LHCN-M2 (cell line): ENCODE results near the gene SOWAHA. TPM values are rescaled to one million over a fixed set of nuclear protein-coding genes. Genes with fewer than 3 reads are reported as not detected.
"Not testable (repeated sequence)": the region's sequence is repeated elsewhere in the genome, so short reads cannot be mapped to it uniquely, and the experiment has no call there.

Experiments used
- DNase-seq: peaks from one replicate; pipeline ENCODE4 v3.0.0-alpha.2; 2012; ENCODE audit warnings: low read depth
- total RNA-seq: library from RNA; depleted of rRNA; stranded (reverse); fragments of >200 nt; gene quantifications from 2 replicates; pipeline ENCODE4 v1.2.3, GENCODE V29; 2014

The SOWAHA gene
- total RNA-seq, 1 experiment from 2014 or later = not detected

DNA sequence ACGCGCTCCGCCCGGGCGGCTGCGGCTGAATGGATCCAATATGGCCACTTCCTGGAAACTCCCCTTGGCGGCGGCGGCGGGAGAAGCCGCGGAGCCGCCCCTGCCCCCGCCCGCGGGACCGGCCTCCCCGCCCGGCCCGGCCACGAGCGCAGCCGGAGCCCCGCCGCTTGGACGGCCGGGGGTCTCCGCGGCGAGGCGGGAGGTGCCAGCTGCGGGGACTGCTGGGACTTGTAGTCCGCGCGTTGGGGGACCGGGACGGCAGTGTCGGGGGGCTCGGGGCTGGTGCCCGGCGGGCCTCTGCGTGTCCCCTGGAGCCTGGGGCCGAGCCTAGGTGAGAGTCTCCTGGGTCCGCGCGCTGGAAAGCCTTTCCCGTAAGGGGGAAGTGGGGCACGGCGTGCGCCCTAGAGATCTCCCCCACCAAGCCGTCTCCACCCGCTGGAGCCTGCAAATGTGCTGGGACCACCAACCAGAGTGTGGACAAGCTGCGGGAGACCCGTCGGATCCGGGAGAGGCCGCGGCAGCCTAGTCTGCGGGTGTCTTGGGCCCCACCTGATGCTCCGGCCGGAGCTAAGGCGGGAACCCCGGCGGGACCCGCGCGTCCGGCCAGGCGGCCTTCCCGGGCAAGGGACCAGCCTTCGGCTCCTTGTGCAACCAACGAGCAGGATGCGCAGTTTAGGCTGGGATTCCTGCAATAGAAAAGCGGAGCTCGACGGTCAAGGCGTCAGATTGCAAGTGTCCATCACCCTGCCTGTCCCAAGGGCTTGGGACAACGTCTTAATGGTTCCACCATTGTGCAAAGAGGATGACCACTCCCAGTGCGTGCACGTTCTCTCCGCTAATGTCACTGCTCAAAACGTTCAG is 35.7 kb upstream of the SOWAHA start, which contains the start of gene SEPTIN8:
Gene SEPTIN8, minus strand, starts transcription at position 31 of the 861 bp plus-strand sequence. CDS start 102 bp downstream, outside the sequence.
- DNase-seq = peak; percentile 24

- no peak for DNase-seq
Measured at GRCh38 chr5:132778129-132778528, 35.0 kb upstream of the SOWAHA start.

DNA sequence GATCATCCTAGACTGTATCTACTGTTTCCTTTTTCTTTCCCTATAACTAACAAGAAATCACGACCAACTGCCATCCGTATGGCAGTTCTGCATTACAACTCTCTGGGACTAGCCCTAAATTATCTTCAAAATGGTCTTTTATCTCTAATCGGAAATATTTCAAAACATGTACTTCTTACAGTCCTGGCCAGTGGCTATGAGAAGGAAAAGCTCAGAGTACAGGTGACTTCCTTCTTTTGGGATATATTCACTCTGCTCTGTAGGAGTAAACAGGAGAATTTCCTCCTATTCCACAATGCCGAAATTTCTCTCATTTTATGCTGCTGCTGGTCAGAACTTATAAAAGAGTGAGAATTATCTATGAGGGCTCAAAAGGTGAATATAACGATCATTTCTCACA is 34.2 kb upstream of the SOWAHA start:
- DNase-seq = no peak

DNA sequence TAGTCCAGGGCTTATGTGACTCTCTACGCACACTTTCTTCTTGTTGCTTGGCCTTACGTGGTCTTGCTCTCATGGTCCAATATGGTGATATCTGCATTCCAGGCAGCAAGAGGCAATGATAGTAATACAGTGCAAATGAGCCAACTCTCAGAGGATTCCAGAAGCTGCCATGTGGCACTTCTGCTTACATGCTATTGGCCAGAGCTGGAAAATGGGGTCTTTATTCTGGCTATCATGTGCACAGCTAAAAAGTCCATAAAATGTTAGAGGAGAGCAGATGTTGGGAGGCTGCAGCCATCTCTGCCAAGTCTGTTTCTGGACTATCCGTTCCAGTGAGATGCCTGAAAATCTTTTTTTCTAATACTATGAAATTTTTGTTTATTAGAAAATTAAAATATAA is 33.1 kb upstream of the SOWAHA start:
- DNase-seq = no peak

GRCh38 chr5:132780577-132780976 is 32.5 kb upstream of the SOWAHA start:
- no peak for DNase-seq

DNA sequence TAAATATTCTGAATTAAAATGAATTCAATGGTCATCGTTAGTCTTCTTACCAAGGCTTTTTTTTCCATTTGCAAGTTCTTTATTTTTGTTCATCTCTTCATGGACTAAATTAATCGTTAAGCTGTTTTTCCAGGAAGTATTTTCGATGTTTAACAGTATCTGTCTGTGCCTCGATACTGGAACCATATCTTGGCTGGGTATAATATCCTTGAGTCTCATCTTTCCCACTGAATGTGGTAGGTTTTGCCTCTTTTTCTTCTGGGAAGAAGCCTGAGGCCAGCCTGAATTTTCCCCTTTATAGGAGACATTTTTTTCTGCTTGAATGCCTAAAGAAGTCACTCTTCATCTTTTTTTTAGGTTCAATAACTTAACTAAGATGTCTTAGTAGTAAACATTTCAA is 32.1 kb upstream of the SOWAHA start:
- no peak for DNase-seq

DNA sequence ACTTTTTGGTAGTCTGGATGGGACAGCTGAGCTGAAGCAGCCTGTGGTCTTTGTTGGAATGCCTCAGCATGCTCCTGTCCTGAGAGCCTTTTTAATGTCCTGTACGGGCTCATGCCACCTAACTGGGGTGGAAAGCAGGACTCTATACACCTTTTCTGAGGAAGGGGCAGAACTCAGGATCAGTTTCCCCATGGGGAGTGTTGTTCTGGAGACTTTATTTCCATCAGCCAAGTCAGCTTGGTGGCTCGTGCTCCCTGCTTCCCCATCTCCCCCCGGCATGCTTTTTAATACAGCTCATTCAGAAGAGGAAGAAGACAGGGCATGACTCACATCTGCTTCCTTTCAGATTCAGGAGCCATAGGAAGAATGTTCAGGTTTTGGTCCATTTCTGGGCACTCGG is 31.0 kb upstream of the SOWAHA start:
- peak; percentile 29 for DNase-seq

DNA sequence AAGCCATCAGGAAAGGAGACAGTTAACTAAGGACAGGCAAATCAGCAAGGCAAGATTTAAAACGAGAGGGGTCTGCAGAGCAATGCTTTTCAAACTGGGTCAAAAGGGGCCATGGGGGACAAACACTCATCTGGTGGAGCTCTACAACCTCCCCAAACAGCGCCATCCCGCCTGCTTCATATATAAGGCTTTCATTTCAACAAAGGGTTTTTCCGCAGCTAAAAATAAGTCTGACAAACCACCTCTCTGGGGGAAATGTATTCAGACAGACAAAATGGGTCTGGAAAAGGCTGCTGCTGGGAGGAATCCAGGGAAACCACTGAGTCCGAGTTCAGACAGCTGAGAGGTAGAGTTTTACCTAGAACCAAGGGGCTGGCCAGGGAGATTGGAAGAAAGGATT is 27.7 kb upstream of the SOWAHA start:
- no peak for DNase-seq

- no peak for DNase-seq
Measured at GRCh38 chr5:132785864-132786263, 27.2 kb upstream of the SOWAHA start.

- DNase-seq = peak; percentile 52
Measured at GRCh38 chr5:132787076-132787475, 26.0 kb upstream of the SOWAHA start.

DNA sequence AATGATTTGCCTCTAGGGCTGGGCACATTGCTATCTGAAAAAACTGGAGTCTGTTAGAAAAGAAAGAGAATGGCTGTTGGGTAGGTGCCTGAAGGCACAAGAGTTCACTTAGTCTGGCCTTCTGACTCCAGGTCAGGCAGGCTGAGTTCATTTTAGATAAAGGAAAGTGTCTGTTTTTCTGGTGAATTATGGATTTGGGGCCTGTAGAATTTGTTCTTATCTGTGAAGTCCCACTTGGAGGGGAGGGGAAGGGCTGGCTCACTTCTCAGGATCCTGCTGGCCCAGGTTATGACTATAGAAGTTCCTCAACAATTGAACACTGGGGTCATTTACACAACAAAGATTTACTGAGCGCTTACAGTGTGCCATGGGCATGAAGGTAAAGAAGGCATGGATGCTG is 24.6 kb upstream of the SOWAHA start:
- no peak for DNase-seq

DNA sequence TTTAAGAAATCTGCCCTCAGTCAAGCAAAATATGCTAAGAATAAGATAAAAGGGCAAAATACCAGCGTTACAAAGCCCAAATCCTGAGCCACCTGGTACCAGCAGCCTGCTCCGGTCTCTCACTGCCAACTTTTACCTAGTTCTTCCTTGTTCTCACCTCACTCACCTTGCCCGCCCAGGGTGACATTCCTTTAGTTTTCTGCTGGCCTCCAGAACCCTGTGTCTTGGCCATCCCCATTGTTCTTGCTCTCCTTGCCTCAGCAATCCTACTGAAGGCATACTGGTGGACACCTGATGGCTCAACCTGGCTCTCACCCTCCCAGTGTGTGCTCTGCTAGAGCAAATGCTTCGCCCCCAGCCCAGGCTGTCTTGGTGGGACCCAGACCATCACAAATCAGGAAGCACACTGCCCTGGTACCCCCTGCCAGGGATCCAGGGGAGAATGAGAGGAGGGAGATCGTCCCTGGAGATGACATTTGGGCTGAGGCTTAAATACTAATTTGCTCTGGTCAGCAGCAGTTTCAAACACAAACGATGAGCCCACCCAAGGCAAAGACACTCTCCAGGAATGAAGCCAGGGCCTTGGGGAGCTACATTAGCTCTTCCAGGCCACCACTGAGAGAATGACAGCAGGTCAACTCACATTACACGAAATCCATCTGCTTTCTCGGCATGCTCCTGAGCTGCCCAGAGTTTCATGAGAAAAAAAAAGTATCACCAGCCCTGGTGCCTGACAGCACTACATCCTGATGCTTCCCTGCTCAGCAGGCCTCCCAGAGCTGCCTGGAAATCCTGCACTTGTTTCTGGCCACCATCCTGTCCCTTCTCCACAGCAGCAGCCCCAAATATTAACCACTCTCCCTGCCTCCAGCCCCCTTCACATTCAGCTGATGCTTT is 23.9 kb upstream of the SOWAHA start:
- no peak for DNase-seq

- DNase-seq = no peak
Measured at GRCh38 chr5:132790201-132790865, 22.8 kb upstream of the SOWAHA start.

- DNase-seq = no peak
Measured at GRCh38 chr5:132791026-132791425, 22.1 kb upstream of the SOWAHA start.

- DNase-seq = no peak
Measured at GRCh38 chr5:132797651-132798050, 15.5 kb upstream of the SOWAHA start.

DNA sequence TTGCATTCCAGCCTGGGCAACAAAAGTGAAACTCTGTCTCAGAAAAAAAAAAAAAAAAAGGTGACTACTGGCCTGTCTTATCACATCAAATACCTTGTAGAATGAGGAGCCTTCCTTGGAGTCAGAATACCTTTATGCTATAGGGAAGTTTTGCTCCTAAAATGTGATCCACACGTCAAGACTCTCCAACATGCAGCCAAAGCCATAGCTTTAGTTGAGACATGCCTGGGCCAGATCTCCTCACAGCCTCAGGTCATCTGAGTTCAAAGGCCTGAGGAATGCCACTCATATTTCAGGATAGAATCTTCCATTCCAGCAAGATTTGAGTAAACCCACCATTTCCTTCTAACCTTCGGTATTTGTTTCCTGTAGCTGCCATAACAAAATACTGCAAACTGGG is 13.7 kb upstream of the SOWAHA start:
- DNase-seq = no peak

GRCh38 chr5:132800545-132800944 is 12.6 kb upstream of the SOWAHA start:
- DNase-seq = no peak

- no peak for DNase-seq
Measured at GRCh38 chr5:132802044-132802684, 10.9 kb upstream of the SOWAHA start.

GRCh38 chr5:132802685-132803066 is 10.4 kb upstream of the SOWAHA start:
- DNase-seq = not testable (repeated sequence)

DNA sequence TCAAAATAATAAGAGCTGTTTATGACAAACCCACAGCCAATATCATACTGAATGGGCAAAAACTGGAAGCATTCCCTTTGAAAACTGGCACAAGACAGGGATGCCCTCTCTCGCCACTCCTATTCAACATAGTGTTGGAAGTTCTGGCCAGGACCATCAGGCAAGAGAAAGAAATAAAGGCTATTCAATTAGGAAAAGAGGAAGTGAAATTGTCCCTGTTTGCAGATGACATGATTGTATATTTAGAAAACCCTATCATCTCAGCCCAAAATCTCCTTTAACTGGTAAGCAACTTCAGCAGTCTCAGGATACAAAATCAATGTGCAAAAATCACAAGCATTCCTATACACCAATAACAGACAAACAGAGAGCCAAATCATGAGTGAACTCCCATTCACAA is 8.9 kb upstream of the SOWAHA start:
- not testable (repeated sequence) for DNase-seq

DNA sequence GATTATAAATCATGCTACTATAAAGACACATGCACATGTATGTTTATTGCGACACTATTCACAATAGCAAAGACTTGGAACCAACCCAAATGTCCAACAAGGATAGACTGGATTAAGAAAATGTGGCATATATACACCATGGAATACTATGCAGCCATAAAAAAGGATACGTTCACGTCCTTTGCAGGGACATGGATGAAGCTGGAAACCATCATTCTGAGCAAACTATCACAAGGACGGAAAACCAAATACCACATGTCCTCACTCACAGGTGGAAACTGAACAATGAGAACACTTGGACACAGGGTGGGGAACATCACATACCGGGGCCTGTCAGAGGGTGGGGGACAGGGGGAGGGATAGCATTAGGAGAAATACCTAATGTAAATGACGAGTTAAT is 7.2 kb upstream of the SOWAHA start:
- DNase-seq = not testable (repeated sequence)
